Measurements from ENCODE around the gene KIF3B. TPM values are rescaled to one million over a fixed set of nuclear protein-coding genes. Genes with fewer than 3 reads are reported as not detected.

The KIF3B gene
- total and polyA plus RNA-seq, 2 of the 13 experiments (the other 11 are each of a cell fraction or from before 2014, with no cell fraction given), result 23.6 to 28.8 TPM

DNA sequence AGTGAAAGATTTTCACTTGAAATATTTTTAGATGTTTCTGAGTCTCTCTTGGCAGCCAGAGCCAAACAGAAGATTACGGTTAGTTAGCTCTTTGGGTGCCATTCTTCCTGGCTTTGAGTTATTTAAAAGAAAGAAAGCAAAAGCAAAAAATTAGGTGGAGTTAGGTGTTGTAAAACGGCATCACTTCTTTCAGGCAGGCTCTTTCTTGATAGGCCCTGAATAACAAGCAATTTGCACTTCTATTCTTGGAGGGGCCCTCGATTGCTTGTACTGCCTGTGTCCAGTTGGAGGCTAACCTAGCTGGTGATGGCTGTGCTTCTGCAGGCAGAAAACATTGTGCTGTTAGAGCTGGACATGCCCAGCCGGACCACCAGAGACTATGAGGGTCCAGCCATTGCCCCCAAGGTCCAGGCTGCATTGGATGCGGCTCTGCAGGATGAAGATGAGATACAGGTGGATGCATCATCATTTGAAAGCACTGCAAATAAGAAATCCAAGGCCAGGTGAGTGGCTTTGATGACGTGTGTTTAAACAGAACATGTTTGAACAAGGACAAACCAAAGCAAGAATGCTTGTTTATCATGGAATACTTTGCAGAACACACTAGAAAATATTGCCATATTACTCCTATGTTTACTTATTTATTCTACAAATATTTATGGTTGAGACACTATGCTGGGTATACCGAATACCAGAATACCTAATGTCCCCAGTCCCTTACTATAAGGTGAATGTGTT, 52.5 kb downstream of the KIF3B start (continued):
- no peak for TF ChIP-seq ZNF605 (CRISPR knock-in tag; IDR thresholded peaks at IDR 0.05)
- TF ChIP-seq TBL1XR1 (IDR thresholded peaks at IDR 0.05; ENCODE audit: borderline replicate concordance, low read length, partially characterized antibody), result peak; percentile 94
- no peak for TF ChIP-seq NR0B2 (CRISPR knock-in tag; IDR thresholded peaks at IDR 0.05)
- no peak for TF ChIP-seq ZNF350 (CRISPR knock-in tag; IDR thresholded peaks at IDR 0.05; ENCODE audit: borderline replicate concordance, low read depth)
- no peak for TF ChIP-seq U2AF2 (IDR thresholded peaks at IDR 0.05; ENCODE audit: low read depth, low read length)
- TF ChIP-seq GATAD1 (CRISPR knock-in tag; IDR thresholded peaks at IDR 0.05), result peak; percentile 65; the same call in 1 of the 2 replicates
- TF ChIP-seq POLR2AphosphoS5 (IDR thresholded peaks at IDR 0.05; ENCODE audit: low read depth, low read length), result no peak
- no peak for TF ChIP-seq ZNF274 (CRISPR knock-in tag; IDR thresholded peaks at IDR 0.05)
- no peak for TF ChIP-seq NBN (conservative IDR thresholded peaks at IDR 0.05)
- no peak for TF ChIP-seq PCBP1 (IDR thresholded peaks at IDR 0.05; ENCODE audit: borderline replicate concordance, low read depth, low read length)
- no peak for TF ChIP-seq MAF1 (CRISPR knock-in tag; IDR thresholded peaks at IDR 0.05; ENCODE audit: borderline replicate concordance)
- TF ChIP-seq TSC22D2 (CRISPR knock-in tag; IDR thresholded peaks at IDR 0.05; ENCODE audit: borderline replicate concordance), result no peak
- TF ChIP-seq ZNF367 (CRISPR knock-in tag; IDR thresholded peaks at IDR 0.05; ENCODE audit: borderline replicate concordance), result no peak
- peak; percentile 89 for TF ChIP-seq NFKBIZ (CRISPR knock-in tag; IDR thresholded peaks at IDR 0.05)
- no peak for TF ChIP-seq ZNF619 (CRISPR knock-in tag; IDR thresholded peaks at IDR 0.05)
- TF ChIP-seq TMF1 (CRISPR knock-in tag; IDR thresholded peaks at IDR 0.05; ENCODE audit: low read depth), result no peak
- peak; percentile 88 for TF ChIP-seq DNMT3B (CRISPR knock-in tag; conservative IDR thresholded peaks at IDR 0.05)
- no peak; the same call in 1 of the 2 replicates for TF ChIP-seq ZFP36L1 (CRISPR knock-in tag; IDR thresholded peaks at IDR 0.05)
- TF ChIP-seq REST (IDR thresholded peaks at IDR 0.05; ENCODE audit: borderline replicate concordance in 1 of 2, low read depth in 1 of 2, low read length in 2 of 2), result peak in 1 of 2 experiments; percentile 49; a peak in 1 of 4 replicates
- TF ChIP-seq NCOA1 (CRISPR knock-in tag; IDR thresholded peaks at IDR 0.05), result no peak
- no peak for TF ChIP-seq ZNF10 (CRISPR knock-in tag; IDR thresholded peaks at IDR 0.05; ENCODE audit: borderline replicate concordance, low read depth)
- TF ChIP-seq GABPB1 (CRISPR knock-in tag; IDR thresholded peaks at IDR 0.05), result peak; percentile 16; the same call in 1 of the 2 replicates
- TF ChIP-seq SSRP1 (CRISPR knock-in tag; IDR thresholded peaks at IDR 0.05), result no peak; the same call in 1 of the 2 replicates
- no peak for TF ChIP-seq SP4 (CRISPR knock-in tag; IDR thresholded peaks at IDR 0.05)
- peak; percentile 95 for TF ChIP-seq FOXO1 (CRISPR knock-in tag; IDR thresholded peaks at IDR 0.05)
- no peak for TF ChIP-seq HDAC6 (IDR thresholded peaks at IDR 0.05; ENCODE audit: low read depth, low read length)
- TF ChIP-seq HOXA9 (CRISPR knock-in tag; IDR thresholded peaks at IDR 0.05; ENCODE audit: borderline replicate concordance), result no peak
- TF ChIP-seq TARDBP (CRISPR knock-in tag; IDR thresholded peaks at IDR 0.05), result peak; percentile 84
- 0 out of 2 replicates have a peak, but pooled peaks have one; percentile 59 for TF ChIP-seq ZNF501 (CRISPR knock-in tag; IDR thresholded peaks at IDR 0.05)
